ENCODE data around the gene TBCD. TPM values are rescaled to one million over a fixed set of nuclear protein-coding genes. Genes with fewer than 3 reads are reported as not detected.

TBCD gene
- total and polyA plus RNA-seq, 2 experiments from 2014 or later: 19.3 to 33.8 TPM

- Histone ChIP-seq H3K9me3 (ENCODE audit: low read depth) (no peaks in the 10 kb centered on the region), H3K4me2 (ENCODE audit: unreplicated experiment) (no peak overlapping the region), H3F3A (ENCODE audit: insufficient read depth) (no peaks in the 10 kb centered on the region), H3K27me3 (replicated peaks; ENCODE audit: insufficient read depth) (no peaks in the 10 kb centered on the region), H3K79me2 (ENCODE audit: insufficient read depth) (no peaks in the 10 kb centered on the region), H4K20me1 (ENCODE audit: insufficient read depth) (no peaks in the 10 kb centered on the region), H3K4me1 (ENCODE audit: insufficient read depth) (no peaks in the 10 kb centered on the region), H3K9ac (no peak overlapping the region), H3K36me3 (ENCODE audit: low read depth) (no peaks in the 10 kb centered on the region), H2AFZ (no peak overlapping the region), H3K4me3 (no peak overlapping the region), H3K27ac (no peak overlapping the region), H3K9me2 (ENCODE audit: insufficient read depth) (no peaks in the 10 kb centered on the region)
- in situ Hi-C loops (cut with MboI): no loop called here
- TF ChIP-seq EZH2 (IDR thresholded peaks at IDR 0.05; ENCODE audit: insufficient read depth, poor library complexity, severe bottlenecking) (no peak), EZH2phosphoT487 (IDR thresholded peaks at IDR 0.05; ENCODE audit: insufficient read depth, low read depth) (no peak)
- no peak for DNase-seq
- 95 to 96% methylated on average over 11 to 12 of the region's 12 CpGs for WGBS, 2 experiments (ENCODE audit: low coverage in 1 of 2, low lambda C conversion rate in 2 of 2, missing lambda C conversion rate in 2 of 2)
Observed at GRCh38 chr17:82851381-82851780, 99.5 kb downstream of the TBCD start.

GRCh38 chr17:82854226-82854625 lies 102.4 kb downstream of the TBCD start:
- Histone ChIP-seq H3F3A (ENCODE audit: insufficient read depth) (no peaks in the 10 kb centered on the region), H3K4me3 (no peak overlapping the region), H3K4me2 (ENCODE audit: unreplicated experiment) (no peak overlapping the region), H3K9me3 (ENCODE audit: low read depth) (no peaks in the 10 kb centered on the region), H3K27me3 (replicated peaks; ENCODE audit: insufficient read depth) (no peaks in the 10 kb centered on the region), H3K4me1 (ENCODE audit: insufficient read depth) (no peaks in the 10 kb centered on the region), H3K79me2 (ENCODE audit: insufficient read depth) (no peaks in the 10 kb centered on the region), H3K9me2 (ENCODE audit: insufficient read depth) (no peaks in the 10 kb centered on the region), H3K27ac (no peak overlapping the region), H4K20me1 (ENCODE audit: insufficient read depth) (no peaks in the 10 kb centered on the region), H2AFZ (no peak overlapping the region), H3K9ac (no peak overlapping the region), H3K36me3 (ENCODE audit: low read depth) (no peaks in the 10 kb centered on the region)
- in situ Hi-C loops (cut with MboI): no loop called here
- DNase-seq: no peak
- TF ChIP-seq EZH2 (IDR thresholded peaks at IDR 0.05; ENCODE audit: insufficient read depth, poor library complexity, severe bottlenecking) (no peak), EZH2phosphoT487 (IDR thresholded peaks at IDR 0.05; ENCODE audit: insufficient read depth, low read depth) (no peak)
- 95% methylated on average over 11 of the region's 11 CpGs for WGBS, 2 experiments (ENCODE audit: low coverage in 1 of 2, low lambda C conversion rate in 2 of 2, missing lambda C conversion rate in 2 of 2)

GRCh38 chr17:82856361-82856760 lies 104.5 kb downstream of the TBCD start:
- Histone ChIP-seq H3K4me3 (no peak overlapping the region), H3K9ac (no peak overlapping the region), H3K9me2 (ENCODE audit: insufficient read depth) (no peaks in the 10 kb centered on the region), H3K36me3 (ENCODE audit: low read depth) (no peaks in the 10 kb centered on the region), H3K4me1 (ENCODE audit: insufficient read depth) (peaks cover 6% of the 10 kb centered on the region), H3F3A (ENCODE audit: insufficient read depth) (no peaks in the 10 kb centered on the region), H3K79me2 (ENCODE audit: insufficient read depth) (no peaks in the 10 kb centered on the region), H2AFZ (no peak overlapping the region), H3K27me3 (replicated peaks; ENCODE audit: insufficient read depth) (no peaks in the 10 kb centered on the region), H3K4me2 (ENCODE audit: unreplicated experiment) (no peak overlapping the region), H4K20me1 (ENCODE audit: insufficient read depth) (no peaks in the 10 kb centered on the region), H3K9me3 (ENCODE audit: low read depth) (no peaks in the 10 kb centered on the region), H3K27ac (no peak overlapping the region)
- no peak for DNase-seq
- TF ChIP-seq EZH2phosphoT487 (IDR thresholded peaks at IDR 0.05; ENCODE audit: insufficient read depth, low read depth) (no peak), EZH2 (IDR thresholded peaks at IDR 0.05; ENCODE audit: insufficient read depth, poor library complexity, severe bottlenecking) (no peak)
- in situ Hi-C loops (cut with MboI): no loop called here
- WGBS, 2 experiments (ENCODE audit: low coverage in 1 of 2, low lambda C conversion rate in 2 of 2, missing lambda C conversion rate in 2 of 2): 90 to 91% methylated on average over 15 of the region's 15 CpGs

GRCh38 chr17:82858376-82859126 lies 106.7 kb downstream of the TBCD start:
- no peaks in the 10 kb centered on the region for H3K9me3 ChIP-seq (ENCODE audit: low read depth)
- H3K4me1 ChIP-seq (ENCODE audit: insufficient read depth): peaks cover 6% of the 10 kb centered on the region
- H3F3A ChIP-seq (ENCODE audit: insufficient read depth): no peaks in the 10 kb centered on the region
- H3K79me2 ChIP-seq (ENCODE audit: insufficient read depth): no peaks in the 10 kb centered on the region
- no peak for TF ChIP-seq EZH2 (IDR thresholded peaks at IDR 0.05; ENCODE audit: insufficient read depth, poor library complexity, severe bottlenecking)
- TF ChIP-seq EZH2phosphoT487 (IDR thresholded peaks at IDR 0.05; ENCODE audit: insufficient read depth, low read depth): no peak
- H3K9ac ChIP-seq: no peak overlapping the region
- WGBS, 2 experiments (ENCODE audit: low coverage in 1 of 2, low lambda C conversion rate in 2 of 2, missing lambda C conversion rate in 2 of 2): 94 to 95% methylated on average over 20 to 28 of the region's 28 CpGs
- H3K4me3 ChIP-seq: no peak overlapping the region
- H3K36me3 ChIP-seq (ENCODE audit: low read depth): no peaks in the 10 kb centered on the region
- no peaks in the 10 kb centered on the region for H3K27me3 ChIP-seq (replicated peaks; ENCODE audit: insufficient read depth)
- DNase-seq: no peak
- no peaks in the 10 kb centered on the region for H4K20me1 ChIP-seq (ENCODE audit: insufficient read depth)
- in situ Hi-C loops (cut with MboI): no loop called here
- no peaks in the 10 kb centered on the region for H3K9me2 ChIP-seq (ENCODE audit: insufficient read depth)
- H3K27ac ChIP-seq: no peak overlapping the region
- H3K4me2 ChIP-seq (ENCODE audit: unreplicated experiment): no peak overlapping the region
- H2AFZ ChIP-seq: no peak overlapping the region
